ENCODE measurements around the gene HSD17B11.
"Not testable (repeated sequence)": the region's sequence is repeated elsewhere in the genome, so short reads cannot be mapped to it uniquely, and the experiment has no call there.

Gene HSD17B11

GRCh38 chr4:87403732-87404131 is 12.7 kb upstream of the HSD17B11 start:
- DNase-seq, result not testable (repeated sequence)

GRCh38 chr4:87399954-87400353 is 9.0 kb upstream of the HSD17B11 start:
- DNase-seq, result no peak

GRCh38 chr4:87399148-87399547 is 8.2 kb upstream of the HSD17B11 start:
- DNase-seq, result no peak

- DNase-seq, result peak; percentile 16
These were observed 4.9 kb upstream of the HSD17B11 start for GRCh38 chr4:87395851-87396250.

GRCh38 chr4:87395073-87395472 is 4.1 kb upstream of the HSD17B11 start:
- DNase-seq, result not testable (repeated sequence)

GRCh38 chr4:87392183-87392582 is 1.2 kb upstream of the HSD17B11 start:
- DNase-seq, result no peak

GRCh38 chr4:87391576-87392054 is 627 bp upstream of the HSD17B11 start:
- DNase-seq, result no peak

- DNase-seq, result no peak
These were observed 467 bp downstream of the HSD17B11 start for GRCh38 chr4:87390551-87390890.

GRCh38 chr4:87390055-87390454 is 933 bp downstream of the HSD17B11 start:
- not testable (repeated sequence) for DNase-seq

GRCh38 chr4:87388901-87389300 is 2.1 kb downstream of the HSD17B11 start:
- DNase-seq, result no peak

GRCh38 chr4:87387237-87387636 is 3.8 kb downstream of the HSD17B11 start:
- no peak for DNase-seq

- not testable (repeated sequence) for DNase-seq
These were observed 6.4 kb downstream of the HSD17B11 start for GRCh38 chr4:87384466-87385132.

- no peak for DNase-seq
These were observed 8.1 kb downstream of the HSD17B11 start for GRCh38 chr4:87382931-87383330.

GRCh38 chr4:87382116-87382515 is 8.9 kb downstream of the HSD17B11 start:
- DNase-seq, result no peak

- DNase-seq, result no peak
These were observed 13.2 kb downstream of the HSD17B11 start for GRCh38 chr4:87377816-87378215.

GRCh38 chr4:87375719-87376291 is 15.2 kb downstream of the HSD17B11 start:
- no peak for DNase-seq

- DNase-seq, result no peak
These were observed 20.9 kb downstream of the HSD17B11 start for GRCh38 chr4:87370068-87370467.

- no peak for DNase-seq
These were observed 24.3 kb downstream of the HSD17B11 start for GRCh38 chr4:87366521-87367162.

- no peak for DNase-seq
These were observed 25.6 kb downstream of the HSD17B11 start for GRCh38 chr4:87365348-87365747.

GRCh38 chr4:87363552-87363951 is 27.4 kb downstream of the HSD17B11 start:
- no peak for DNase-seq

GRCh38 chr4:87360338-87360935 is 30.6 kb downstream of the HSD17B11 start:
- DNase-seq, result no peak

- no peak for DNase-seq
These were observed 31.7 kb downstream of the HSD17B11 start for GRCh38 chr4:87359258-87359657.

- DNase-seq, result no peak
These were observed 34.0 kb downstream of the HSD17B11 start for GRCh38 chr4:87356832-87357526.
